GM12878 (cell line): ENCODE data around the gene MED4.

Source experiments
- RAD21 ChIP-seq: IDR thresholded peaks from 2 replicates; pipeline ENCODE4 v1.6.1; 2011; ENCODE audit warnings: mild to moderate bottlenecking, low read depth, low read length, moderate library complexity; ENCODE audit not compliant: insufficient read depth
- SP1 ChIP-seq: IDR thresholded peaks from one replicate; pipeline ENCODE4 v1.6.1; 2011; ENCODE audit warnings: low read depth, low read length
- TARDBP ChIP-seq: IDR thresholded peaks from 2 replicates; pipeline ENCODE4 v1.6.1; 2016; ENCODE audit warnings: borderline replicate concordance
- YY1 ChIP-seq: IDR thresholded peaks from 2 replicates; pipeline ENCODE4 v1.6.1; 2011; ENCODE audit warnings: low read depth, mild to moderate bottlenecking, low read length
- ZBTB33 ChIP-seq: fragments of 450-650 bp; IDR thresholded peaks from 2 replicates; pipeline ENCODE4 v1.6.1; 2017; ENCODE audit warnings: mild to moderate bottlenecking
- TF ChIP-seq, protein P1 (sequence below), 3 experiments: IDR thresholded peaks in 2 of 3; conservative IDR thresholded peaks in 1 of 3; 2 replicates each; pipeline ENCODE4 v1.5.1; 2011; ENCODE audit warnings: low read depth in 3 of 3, low read length in 3 of 3, mild to moderate bottlenecking in 3 of 3, control low read depth in 2 of 3, moderate library complexity in 2 of 3, inconsistent platforms in 1 of 3, mixed read lengths in 1 of 3; ENCODE audit not compliant: control insufficient read depth in 2 of 3, insufficient read depth in 1 of 3; ENCODE audit errors: extremely low read depth in 1 of 3

- TF ChIP-seq TARDBP (no peak), SP1 (no peak), ZBTB33 (no peak), RAD21 (no peak), YY1 (no peak)
- TF ChIP-seq, protein P1, sequence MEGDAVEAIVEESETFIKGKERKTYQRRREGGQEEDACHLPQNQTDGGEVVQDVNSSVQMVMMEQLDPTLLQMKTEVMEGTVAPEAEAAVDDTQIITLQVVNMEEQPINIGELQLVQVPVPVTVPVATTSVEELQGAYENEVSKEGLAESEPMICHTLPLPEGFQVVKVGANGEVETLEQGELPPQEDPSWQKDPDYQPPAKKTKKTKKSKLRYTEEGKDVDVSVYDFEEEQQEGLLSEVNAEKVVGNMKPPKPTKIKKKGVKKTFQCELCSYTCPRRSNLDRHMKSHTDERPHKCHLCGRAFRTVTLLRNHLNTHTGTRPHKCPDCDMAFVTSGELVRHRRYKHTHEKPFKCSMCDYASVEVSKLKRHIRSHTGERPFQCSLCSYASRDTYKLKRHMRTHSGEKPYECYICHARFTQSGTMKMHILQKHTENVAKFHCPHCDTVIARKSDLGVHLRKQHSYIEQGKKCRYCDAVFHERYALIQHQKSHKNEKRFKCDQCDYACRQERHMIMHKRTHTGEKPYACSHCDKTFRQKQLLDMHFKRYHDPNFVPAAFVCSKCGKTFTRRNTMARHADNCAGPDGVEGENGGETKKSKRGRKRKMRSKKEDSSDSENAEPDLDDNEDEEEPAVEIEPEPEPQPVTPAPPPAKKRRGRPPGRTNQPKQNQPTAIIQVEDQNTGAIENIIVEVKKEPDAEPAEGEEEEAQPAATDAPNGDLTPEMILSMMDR (IDR thresholded peaks at IDR 0.05 in 2 of 3, conservative IDR thresholded peaks at IDR 0.05 in 1 of 3; ENCODE audit: control insufficient read depth in 2 of 3, extremely low read depth in 1 of 3, insufficient read depth in 1 of 3, low read depth in 3 of 3, low read length in 3 of 3), result no peak
Measured at GRCh38 chr13:48070942-48071341, 24.0 kb downstream of the MED4 start.
